IMR-90 (cell line): ENCODE results near the gene INPP5A. TPM values are rescaled to one million over a fixed set of nuclear protein-coding genes. Genes with fewer than 3 reads are reported as not detected.

ENCODE experiments used
- ATAC-seq: fragments of 200-7000 bp; cut with Tn5 transposase; 2 replicates; pipeline ENCODE4 v1.9.1; 2020; ENCODE audit warnings: low read depth, mild to moderate bottlenecking, moderate library complexity
- BruUV-seq: library from RNA; stranded (reverse); fragments of 400-500 nt; replicated peaks from 2 replicates; lab custom pipeline; 2021; lab: Mats Ljungman, UMichigan
- CTCF ChIA-PET: fragments of 300-600 bp; formaldehyde crosslinking; extraction: SDS; loops from one replicate; lab custom pipeline; 2021; ENCODE audit warnings: antibody characterized with exemption; lab: Yijun Ruan, JAX
- POLR2A ChIA-PET: fragments of 300-600 bp; sonication (Branson Sonifier 250); formaldehyde crosslinking; loops from one replicate; lab custom pipeline; 2022; ENCODE audit warnings: antibody characterized with exemption; ENCODE audit not compliant: unreplicated experiment; lab: Charles Lee
- DNase-seq: peaks from one replicate; pipeline ENCODE4 v3.0.0; 2013
- H2AFZ ChIP-seq: replicated peaks from 2 replicates; pipeline ENCODE3; 2013; ENCODE audit warnings: low read length, mild to moderate bottlenecking; ENCODE audit not compliant: poor library complexity
- H2AK5ac ChIP-seq: 2 replicates; pipeline ENCODE4 v1.6.1; 2013; ENCODE audit warnings: low read depth, low read length, inconsistent platforms
- H2AK9ac ChIP-seq: replicated peaks from 2 replicates; pipeline ENCODE3; 2013; ENCODE audit warnings: mild to moderate bottlenecking, low read depth, low read length, moderate library complexity; ENCODE audit not compliant: poor library complexity
- H2BK120ac ChIP-seq: 2 replicates; pipeline ENCODE4 v1.6.1; 2013; ENCODE audit warnings: low read depth, low read length, inconsistent platforms
- H2BK15ac ChIP-seq: 3 replicates; pipeline ENCODE4 v1.6.1; 2013; ENCODE audit warnings: low read depth, low read length, inconsistent platforms
- H2BK20ac ChIP-seq: 2 replicates; pipeline ENCODE4 v1.6.1; 2013; ENCODE audit warnings: low read depth, mild to moderate bottlenecking, inconsistent platforms, low read length, moderate library complexity
- H2BK5ac ChIP-seq: 2 replicates; pipeline ENCODE4 v1.6.1; 2013; ENCODE audit warnings: mild to moderate bottlenecking, low read depth, low read length, inconsistent platforms; ENCODE audit not compliant: poor library complexity, severe bottlenecking
- H3K14ac ChIP-seq: replicated peaks from 2 replicates; pipeline ENCODE4 v1.6.1; 2013; ENCODE audit warnings: low read depth, low read length, inconsistent platforms
- H3K18ac ChIP-seq: 2 replicates; pipeline ENCODE4 v1.6.1; 2013; ENCODE audit warnings: low read depth, low read length, control low read depth
- H3K23ac ChIP-seq: 2 replicates; pipeline ENCODE4 v1.6.1; 2013; ENCODE audit warnings: low read depth, low read length, inconsistent platforms
- H3K27ac ChIP-seq: 2 replicates; pipeline ENCODE4 v1.5.1; 2013; ENCODE audit warnings: mild to moderate bottlenecking, control low read depth, low read length; ENCODE audit not compliant: insufficient read depth
- H3K27me3 ChIP-seq: 2 replicates; pipeline ENCODE4 v1.6.1; 2013; ENCODE audit warnings: low read length; ENCODE audit not compliant: control insufficient read depth, insufficient read depth
- H3K36me3 ChIP-seq: 2 replicates; pipeline ENCODE4 v1.6.1; 2013; ENCODE audit warnings: low read length, mixed read lengths; ENCODE audit not compliant: control insufficient read depth, insufficient read depth
- H3K4ac ChIP-seq: 2 replicates; pipeline ENCODE4 v1.6.1; 2013; ENCODE audit warnings: low read depth, low read length, inconsistent platforms
- H3K4me1 ChIP-seq: 2 replicates; pipeline ENCODE4 v1.6.1; 2013; ENCODE audit warnings: low read length, mixed read lengths; ENCODE audit not compliant: control insufficient read depth, insufficient read depth
- H3K4me2 ChIP-seq: 2 replicates; pipeline ENCODE4 v1.6.1; 2013; ENCODE audit warnings: low read depth, mild to moderate bottlenecking, control low read depth, low read length, moderate library complexity
- H3K4me3 ChIP-seq: 2 replicates; pipeline ENCODE4 v1.5.1; 2013; ENCODE audit warnings: low read depth, mild to moderate bottlenecking, control low read depth, low read length, moderate library complexity; ENCODE audit not compliant: insufficient read depth
- H3K56ac ChIP-seq: 2 replicates; pipeline ENCODE4 v1.6.1; 2013; ENCODE audit warnings: low read length, inconsistent platforms; ENCODE audit not compliant: insufficient read depth; ENCODE audit errors: extremely low read depth
- H3K79me1 ChIP-seq, 2 experiments: 2 replicates each; pipeline ENCODE4 v1.6.1; 2013; ENCODE audit warnings: low read length in 2 of 2, inconsistent platforms in 1 of 2, low read depth in 1 of 2
- H3K9ac ChIP-seq: 2 replicates; pipeline ENCODE4 v1.6.1; 2013; ENCODE audit warnings: low read depth, low read length, control low read depth
- H3K9me1 ChIP-seq: 2 replicates; pipeline ENCODE4 v1.6.1; 2013; ENCODE audit warnings: low read length, inconsistent platforms; ENCODE audit not compliant: insufficient read depth
- H3K9me3 ChIP-seq: 2 replicates; pipeline ENCODE4 v1.6.1; 2013; ENCODE audit warnings: low read length; ENCODE audit not compliant: control insufficient read depth, insufficient read depth
- H4K20me1 ChIP-seq: 2 replicates; pipeline ENCODE4 v1.6.1; 2013; ENCODE audit warnings: low read length, inconsistent platforms; ENCODE audit not compliant: insufficient read depth
- H4K5ac ChIP-seq: 2 replicates; pipeline ENCODE4 v1.6.1; 2013; ENCODE audit warnings: mild to moderate bottlenecking, low read depth, low read length, control low read depth
- H4K8ac ChIP-seq, 2 experiments: 2 replicates each; pipeline ENCODE4 v1.6.1; 2013; ENCODE audit warnings: low read depth in 2 of 2, low read length in 2 of 2, control low read depth in 1 of 2, inconsistent platforms in 1 of 2
- H4K91ac ChIP-seq: 2 replicates; pipeline ENCODE4 v1.6.1; 2013; ENCODE audit warnings: low read depth, low read length, inconsistent platforms; ENCODE audit not compliant: insufficient read depth
- BHLHE40 ChIP-seq: fragments of 150-350 bp; IDR thresholded peaks from 2 replicates; pipeline ENCODE4 v1.6.1; 2016; ENCODE audit warnings: mild to moderate bottlenecking, low read depth, low read length
- CEBPB ChIP-seq: IDR thresholded peaks from 2 replicates; pipeline ENCODE4 v1.6.1; 2012; ENCODE audit warnings: low read depth, low read length, improper control_type of control experiment
- CTCF ChIP-seq: conservative IDR thresholded peaks from 2 replicates; pipeline ENCODE4 v1.5.1; 2012; ENCODE audit warnings: mild to moderate bottlenecking, low read depth, low read length, improper control_type of control experiment
- ELK1 ChIP-seq: fragments of 150-350 bp; IDR thresholded peaks from 2 replicates; pipeline ENCODE4 v1.6.1; 2016; ENCODE audit warnings: low read depth, mild to moderate bottlenecking, low read length, moderate library complexity, borderline replicate concordance
- FOS ChIP-seq: fragments of 150-350 bp; IDR thresholded peaks from 2 replicates; pipeline ENCODE4 v1.6.1; 2016; ENCODE audit warnings: low read depth, low read length
- MAFK ChIP-seq: IDR thresholded peaks from 2 replicates; pipeline ENCODE4 v1.6.1; 2012; ENCODE audit warnings: low read depth, low read length, improper control_type of control experiment
- MAZ ChIP-seq: IDR thresholded peaks from 2 replicates; pipeline ENCODE4 v1.6.1; 2012; ENCODE audit warnings: low read depth, mild to moderate bottlenecking, low read length, improper control_type of control experiment, moderate library complexity, borderline replicate concordance
- MXI1 ChIP-seq: IDR thresholded peaks from 2 replicates; pipeline ENCODE4 v1.6.1; 2012; ENCODE audit warnings: low read depth, mild to moderate bottlenecking, low read length, moderate library complexity, borderline replicate concordance
- NFE2L2 ChIP-seq: fragments of 150-350 bp; IDR thresholded peaks from 2 replicates; pipeline ENCODE4 v1.6.1; 2016; ENCODE audit warnings: low read depth, mild to moderate bottlenecking, low read length
- POLR2A ChIP-seq: IDR thresholded peaks from 2 replicates; pipeline ENCODE4 v1.6.1; 2012; ENCODE audit warnings: mild to moderate bottlenecking, low read depth, low read length
- RCOR1 ChIP-seq: IDR thresholded peaks from 2 replicates; pipeline ENCODE4 v1.6.1; 2012; ENCODE audit warnings: mild to moderate bottlenecking, low read length, improper control_type of control experiment; ENCODE audit not compliant: insufficient replicate concordance
- RFX5 ChIP-seq: IDR thresholded peaks from 2 replicates; pipeline ENCODE4 v1.8.0; 2012; ENCODE audit warnings: low read depth, mild to moderate bottlenecking, low read length, moderate library complexity
- SMC3 ChIP-seq: fragments of 150-350 bp; IDR thresholded peaks from 2 replicates; pipeline ENCODE4 v1.6.1; 2016; ENCODE audit warnings: low read depth, mild to moderate bottlenecking, antibody characterized with exemption, low read length, moderate library complexity
- USF2 ChIP-seq: fragments of 150-350 bp; IDR thresholded peaks from 2 replicates; pipeline ENCODE4 v1.6.1; 2017; ENCODE audit warnings: mild to moderate bottlenecking, antibody characterized with exemption, low read length, low read depth
- WGBS, 2 experiments: methylation state at CpG; one replicate each; pipeline versions ENCODE4 v1.1.5 to v1.1.7; 2013; ENCODE audit warnings: missing lambda C conversion rate in 2 of 2; ENCODE audit not compliant: insufficient read length in 1 of 2; ENCODE audit errors: extremely low coverage in 2 of 2; 5-methylcytosine and 5-hydroxymethylcytosine counted together
- dilution Hi-C: fragments of 300-500 bp; cut with HindIII; formaldehyde crosslinking; loops from one replicate; pipeline ENCODE4 v1.14.3; 2018; ENCODE audit warnings: low sequenced_read_pairs; ENCODE audit not compliant: unreplicated experiment
- in situ Hi-C: fragments of 300-500 bp; cut with MboI; formaldehyde crosslinking; loops from 3 replicates; pipeline ENCODE4 v1.14.3; 2019; ENCODE audit warnings: low sequenced_read_pairs, inconsistent platforms, mixed read lengths
- intact Hi-C: fragments of 100-400 bp; cut with micrococcal nuclease; formaldehyde crosslinking; loops from 2 replicates; pipeline ENCODE4 v1.10.0; 2022
- polyA plus RNA-seq, 3 experiments: library from polyadenylated mRNA; depleted of rRNA; stranded (reverse); fragments of >200 nt; gene quantifications; 2 replicates each; pipeline ENCODE4 v1.2.3, GENCODE V29; 2012; ENCODE audit warnings: low replicate concordance in 1 of 3
- total RNA-seq: library from RNA; depleted of rRNA; stranded (reverse); fragments of >200 nt; gene quantifications from 2 replicates; pipeline ENCODE4 v1.2.3, GENCODE V29; 2012

Gene INPP5A
- total and polyA plus RNA-seq, 2 of the 4 experiments (the other 2 are of a cell fraction) = 21.4 to 36.7 TPM

- no peak overlapping the region for H3K23ac ChIP-seq
- dilution Hi-C loops = no loop called here
- no peak overlapping the region for H4K91ac ChIP-seq
- peaks cover 13% of the 10 kb centered on the region; the same call in 1 of the 2 replicates for H3K9me3 ChIP-seq
- TF ChIP-seq RCOR1 (no peak), CEBPB (no peak), ELK1 (no peak), POLR2A (no peak), USF2 (no peak), FOS (no peak), CTCF (no peak), SMC3 (no peak), MXI1 (no peak), RFX5 (no peak), MAZ (no peak), NFE2L2 (no peak), BHLHE40 (no peak), MAFK (no peak)
- peaks cover 4 to 10% of the 10 kb centered on the region in 2 experiments for H3K79me1 ChIP-seq
- no peak overlapping the region for H2AK5ac ChIP-seq
- H3K18ac ChIP-seq = no peak overlapping the region
- H3K27me3 ChIP-seq = no peaks in the 10 kb centered on the region
- H3K36me3 ChIP-seq = peaks cover 8% of the 10 kb centered on the region; the same call in 1 of the 2 replicates
- H3K4ac ChIP-seq = no peak overlapping the region
- no peak overlapping the region for H3K9ac ChIP-seq
- 91% methylated on average over 4 of the region's 11 CpGs; no CpG with 5 or more reads in 1 of the 2 experiments for WGBS, 2 experiments
- H4K5ac ChIP-seq = no peak overlapping the region
- H2BK120ac ChIP-seq = no peak overlapping the region
- H4K20me1 ChIP-seq = no peaks in the 10 kb centered on the region
- H3K9me1 ChIP-seq = no peaks in the 10 kb centered on the region
- BruUV-seq = no TSS peak
- no peak overlapping the region for H2BK15ac ChIP-seq
- no peak overlapping the region for H2BK20ac ChIP-seq
- in situ Hi-C loops = no loop called here
- intact Hi-C loops = no loop called here
- no peaks in the 10 kb centered on the region for H3K4me1 ChIP-seq
- DNase-seq = no peak
- no peak overlapping the region for H3K27ac ChIP-seq
- CTCF ChIA-PET = no interaction called here
- H4K8ac ChIP-seq = no peak overlapping the region
- no peak overlapping the region for H3K4me3 ChIP-seq
- H2AFZ ChIP-seq = no peak overlapping the region
- ATAC-seq = no peak
- POLR2A ChIA-PET = no interaction called here
- peak overlapping the region; percentile 40 for H2AK9ac ChIP-seq
- no peak overlapping the region for H2BK5ac ChIP-seq
- no peak overlapping the region for H3K14ac ChIP-seq
- no peak overlapping the region for H3K56ac ChIP-seq
- no peak overlapping the region for H3K4me2 ChIP-seq
These were observed 169.1 kb downstream of the INPP5A start for GRCh38 chr10:132706701-132707100.
